Neuronal stem cell (in vitro differentiated cells): Measurements from ENCODE around the gene HS2ST1.

Source experiments
- DNase-seq: peaks from one replicate; pipeline ENCODE4 v3.0.0-alpha.2; 2013; ENCODE audit warnings: low spot score
- H2AFZ ChIP-seq: one replicate; pipeline ENCODE4 v1.6.1; 2013; ENCODE audit warnings: mild to moderate bottlenecking, low read length, inconsistent platforms
- H2AK5ac ChIP-seq: 2 replicates; pipeline ENCODE4 v1.6.1; 2013; ENCODE audit warnings: low read depth, mild to moderate bottlenecking, inconsistent platforms, low read length, moderate library complexity, mixed read lengths
- H2BK120ac ChIP-seq: 2 replicates; pipeline ENCODE4 v1.6.1; 2013; ENCODE audit warnings: low read depth, mild to moderate bottlenecking, inconsistent platforms, low read length, moderate library complexity, mixed read lengths
- H2BK12ac ChIP-seq: one replicate; pipeline ENCODE4 v1.6.1; 2013; ENCODE audit warnings: low read length, inconsistent platforms
- H2BK15ac ChIP-seq: 2 replicates; pipeline ENCODE4 v1.6.1; 2013; ENCODE audit warnings: mild to moderate bottlenecking, low read length, inconsistent platforms, mixed read lengths
- H2BK5ac ChIP-seq: one replicate; pipeline ENCODE4 v1.6.1; 2013; ENCODE audit warnings: inconsistent platforms, mild to moderate bottlenecking, low read length, moderate library complexity
- H3K14ac ChIP-seq: one replicate; pipeline ENCODE4 v1.6.1; 2013; ENCODE audit warnings: low read length, inconsistent platforms
- H3K18ac ChIP-seq: 2 replicates; pipeline ENCODE4 v1.6.1; 2013; ENCODE audit warnings: low read length, inconsistent platforms
- H3K23ac ChIP-seq: 2 replicates; pipeline ENCODE4 v1.6.1; 2013; ENCODE audit warnings: low read depth, mild to moderate bottlenecking, mixed read lengths, low read length, inconsistent platforms; ENCODE audit not compliant: poor library complexity
- H3K27ac ChIP-seq: replicated peaks from 3 replicates; pipeline ENCODE4 v1.5.1; 2013; ENCODE audit warnings: low read length, inconsistent platforms
- H3K27me3 ChIP-seq, 3 experiments: 2 replicates each; pipeline ENCODE4 v1.6.1; 2013; ENCODE audit warnings: low read length in 3 of 3, mild to moderate bottlenecking in 2 of 3, inconsistent platforms in 1 of 3, low read depth in 1 of 3, mixed read lengths in 1 of 3, moderate library complexity in 1 of 3; ENCODE audit not compliant: control insufficient read depth in 3 of 3, insufficient read depth in 3 of 3
- H3K36me3 ChIP-seq, 2 donors: replicated peaks in 1 of 2; 2 replicates each; pipeline ENCODE4 v1.6.1; 2013; ENCODE audit warnings: low read length in 2 of 2; ENCODE audit not compliant: control insufficient read depth in 2 of 2, insufficient read depth in 2 of 2
- H3K4ac ChIP-seq: 2 replicates; pipeline ENCODE4 v1.6.1; 2013; ENCODE audit warnings: inconsistent platforms, mild to moderate bottlenecking, low read length, moderate library complexity
- H3K4me1 ChIP-seq, 2 donors: 1 replicate in 1 of 2; 2 replicates in 1 of 2; pipeline ENCODE4 v1.6.1; 2013; ENCODE audit warnings: low read length in 2 of 2, low read depth in 1 of 2; ENCODE audit not compliant: control insufficient read depth in 2 of 2, insufficient read depth in 1 of 2
- H3K4me2 ChIP-seq: one replicate; pipeline ENCODE4 v1.6.1; 2013; ENCODE audit warnings: mild to moderate bottlenecking, low read length, inconsistent platforms; ENCODE audit not compliant: insufficient read depth, poor library complexity, severe bottlenecking
- H3K4me3 ChIP-seq, 2 donors: 2 replicates each; pipeline ENCODE4 v1.5.1; 2013; ENCODE audit warnings: low read length in 2 of 2, mild to moderate bottlenecking in 2 of 2, inconsistent platforms in 1 of 2, moderate library complexity in 1 of 2
- H3K79me1 ChIP-seq: one replicate; pipeline ENCODE4 v1.6.1; 2013; ENCODE audit warnings: low read depth, mild to moderate bottlenecking, inconsistent platforms, low read length, moderate library complexity
- H3K9ac ChIP-seq: one replicate; pipeline ENCODE4 v1.6.1; 2013; ENCODE audit warnings: mild to moderate bottlenecking, low read depth, low read length, inconsistent platforms; ENCODE audit not compliant: poor library complexity
- H3K9me3 ChIP-seq, 2 donors: replicated peaks in 1 of 2; 2 replicates each; pipeline versions ENCODE3 to v1.6.1; 2013; ENCODE audit warnings: low read length in 2 of 2, mild to moderate bottlenecking in 2 of 2, inconsistent platforms in 1 of 2, low read depth in 1 of 2, mixed read lengths in 1 of 2, moderate library complexity in 1 of 2; ENCODE audit not compliant: control insufficient read depth in 2 of 2, insufficient read depth in 1 of 2
- H4K8ac ChIP-seq: one replicate; pipeline ENCODE4 v1.6.1; 2013; ENCODE audit warnings: low read depth, mild to moderate bottlenecking, inconsistent platforms, low read length, moderate library complexity
- H4K91ac ChIP-seq: one replicate; pipeline ENCODE4 v1.6.1; 2013; ENCODE audit warnings: low read length, low read depth, mild to moderate bottlenecking, inconsistent platforms; ENCODE audit not compliant: poor library complexity
- WGBS, 2 donors: extraction: QIAGEN DNeasy Blood & Tissue Kit; methylation state at CpG; one replicate each; pipeline ENCODE4 v1.1.7; 2013; ENCODE audit warnings: missing lambda C conversion rate in 2 of 2, mixed read lengths in 1 of 2; ENCODE audit not compliant: insufficient read length in 2 of 2, insufficient replicate concordance in 1 of 2; ENCODE audit errors: extremely low coverage in 2 of 2; 5-methylcytosine and 5-hydroxymethylcytosine counted together

The HS2ST1 gene

DNA sequence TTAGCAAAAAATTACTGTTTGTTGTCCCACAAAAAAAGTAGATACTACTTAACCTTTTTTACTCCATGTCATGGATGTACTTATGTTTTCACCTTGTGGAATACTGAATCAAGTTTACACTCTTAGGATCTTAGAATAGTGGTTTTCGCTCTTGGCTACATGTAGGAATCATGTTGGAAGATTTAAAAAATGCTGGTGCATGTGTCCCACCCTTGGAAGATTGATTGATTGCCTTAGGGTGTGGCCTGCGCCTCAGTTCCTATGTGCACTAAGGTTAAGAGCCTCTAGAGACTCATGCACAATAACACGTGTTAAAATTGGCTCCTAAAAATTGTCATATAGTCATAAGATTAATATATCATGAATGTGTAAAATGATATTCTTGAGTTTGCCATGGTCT lies 25.0 kb downstream of the HS2ST1 start:
- Histone ChIP-seq H2BK5ac (no peak overlapping the region), H3K4ac (no peak overlapping the region), H2BK120ac (no peak overlapping the region), H3K79me1 (no peaks in the 10 kb centered on the region), H3K9me3 (no peaks in the 10 kb centered on the region), H2AFZ (no peak overlapping the region), H2BK12ac (no peak overlapping the region), H3K4me3 (no peak overlapping the region), H2BK15ac (no peak overlapping the region), H4K8ac (no peak overlapping the region), H3K9ac (no peak overlapping the region), H3K14ac (no peak overlapping the region), H3K27me3 (no peaks in the 10 kb centered on the region), H4K91ac (no peak overlapping the region), H3K36me3 (no peaks in the 10 kb centered on the region), H3K4me2 (no peak overlapping the region), H3K4me1 (no peaks in the 10 kb centered on the region), H3K23ac (no peak overlapping the region), H2AK5ac (no peak overlapping the region), H3K18ac (no peak overlapping the region), H3K27ac (no peak overlapping the region)
- no CpG with 5 or more reads among the region's 3 CpGs for WGBS, 2 donors
- DNase-seq = no peak

DNA sequence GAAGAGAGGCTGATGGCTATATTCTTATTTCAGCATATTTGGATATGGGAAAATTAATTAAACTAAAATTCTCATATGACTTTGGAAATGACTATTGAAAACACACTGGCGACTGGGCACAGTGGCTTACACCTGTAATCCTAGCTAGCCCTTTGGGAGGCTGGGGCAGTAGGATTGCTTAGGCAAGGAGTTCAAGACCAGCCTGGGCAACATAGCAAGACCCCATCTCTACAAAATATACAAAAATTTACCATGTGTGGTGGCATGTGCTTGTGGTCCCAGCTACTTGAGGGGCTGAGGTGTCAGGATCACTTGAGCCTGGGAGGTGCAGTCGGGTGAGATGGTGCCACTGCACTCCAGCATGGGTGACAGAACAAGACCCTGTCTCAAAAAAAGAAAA lies 26.2 kb downstream of the HS2ST1 start:
- H3K4me3 ChIP-seq = no peak overlapping the region
- H4K91ac ChIP-seq = no peak overlapping the region
- H3K4ac ChIP-seq = no peak overlapping the region
- no peak overlapping the region for H3K9ac ChIP-seq
- H2BK15ac ChIP-seq = no peak overlapping the region
- no peak overlapping the region for H2AFZ ChIP-seq
- H2BK12ac ChIP-seq = no peak overlapping the region
- H4K8ac ChIP-seq = no peak overlapping the region
- H3K4me1 ChIP-seq = no peaks in the 10 kb centered on the region
- no peak overlapping the region for H2BK120ac ChIP-seq
- H3K14ac ChIP-seq = no peak overlapping the region
- no peaks in the 10 kb centered on the region for H3K36me3 ChIP-seq
- H3K9me3 ChIP-seq = no peaks in the 10 kb centered on the region
- no peak overlapping the region for H3K4me2 ChIP-seq
- no peaks in the 10 kb centered on the region for H3K27me3 ChIP-seq
- H2BK5ac ChIP-seq = no peak overlapping the region
- no peaks in the 10 kb centered on the region for H3K79me1 ChIP-seq
- H3K23ac ChIP-seq = no peak overlapping the region
- no peak for DNase-seq
- H3K18ac ChIP-seq = no peak overlapping the region
- no peak overlapping the region for H3K27ac ChIP-seq
- no peak overlapping the region for H2AK5ac ChIP-seq
- no CpG with 5 or more reads among the region's 2 CpGs for WGBS, 2 donors

DNA sequence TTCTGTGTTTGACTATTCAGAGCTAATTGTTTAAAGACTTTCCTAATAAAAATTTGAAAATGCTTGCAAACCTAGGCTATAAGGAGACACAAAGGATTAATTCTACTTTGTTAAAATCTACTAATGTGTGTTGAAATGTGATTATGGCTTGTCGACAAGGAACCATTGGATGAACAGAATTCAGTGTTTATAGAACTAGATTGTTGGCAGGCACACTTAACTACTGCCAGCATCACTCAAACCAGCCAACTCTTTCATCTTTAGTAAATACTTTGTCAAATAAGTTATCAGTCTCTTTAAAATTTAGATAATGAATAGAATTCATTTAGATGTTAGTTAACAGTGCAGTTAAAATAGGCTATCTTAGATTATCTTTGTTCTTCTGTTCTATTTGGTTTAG lies 27.6 kb downstream of the HS2ST1 start:
- peaks cover 0 to 4% of the 10 kb centered on the region in 2 donors for H3K4me1 ChIP-seq
- H2BK12ac ChIP-seq = no peak overlapping the region
- H3K9ac ChIP-seq = no peak overlapping the region
- no peak overlapping the region for H2AK5ac ChIP-seq
- no peaks in the 10 kb centered on the region for H3K79me1 ChIP-seq
- no peak overlapping the region for H3K4me2 ChIP-seq
- no peak overlapping the region for H3K18ac ChIP-seq
- no peak overlapping the region for H4K8ac ChIP-seq
- no peak for DNase-seq
- H2AFZ ChIP-seq = no peak overlapping the region
- H3K27ac ChIP-seq = no peak overlapping the region
- no peak overlapping the region for H2BK120ac ChIP-seq
- H3K4me3 ChIP-seq = no peak overlapping the region
- WGBS, 2 donors = no CpG with 5 or more reads among the region's 1 CpG
- H3K4ac ChIP-seq = no peak overlapping the region
- H2BK15ac ChIP-seq = no peak overlapping the region
- no peaks in the 10 kb centered on the region for H3K27me3 ChIP-seq
- no peak overlapping the region for H3K14ac ChIP-seq
- H3K23ac ChIP-seq = no peak overlapping the region
- H3K36me3 ChIP-seq = no peaks in the 10 kb centered on the region
- H2BK5ac ChIP-seq = no peak overlapping the region
- H3K9me3 ChIP-seq = no peaks in the 10 kb centered on the region
- no peak overlapping the region for H4K91ac ChIP-seq

DNA sequence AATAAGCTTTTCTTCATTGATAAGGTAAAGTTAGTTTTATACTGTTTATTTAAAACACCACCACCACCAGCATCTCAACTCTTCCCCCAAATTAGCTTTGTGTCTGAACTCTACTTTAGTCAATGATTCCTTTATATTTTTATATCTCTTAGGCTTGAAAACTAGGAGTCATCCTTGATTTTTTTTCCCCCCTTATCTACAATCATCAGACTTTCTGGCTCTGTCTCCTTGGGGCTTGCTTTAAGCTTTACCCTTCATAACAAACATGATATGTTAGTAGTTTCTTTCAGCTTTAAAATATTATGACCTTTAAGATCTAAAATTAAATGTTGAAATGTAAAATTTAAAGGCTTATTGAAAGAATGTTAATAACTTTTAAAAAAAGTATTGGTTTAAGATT lies 28.3 kb downstream of the HS2ST1 start:
- H3K79me1 ChIP-seq = no peaks in the 10 kb centered on the region
- no peak overlapping the region for H2AK5ac ChIP-seq
- H3K4me2 ChIP-seq = no peak overlapping the region
- no peak overlapping the region for H4K8ac ChIP-seq
- no peak overlapping the region for H2BK5ac ChIP-seq
- no peak overlapping the region for H3K18ac ChIP-seq
- H2BK15ac ChIP-seq = no peak overlapping the region
- H3K14ac ChIP-seq = no peak overlapping the region
- no peak overlapping the region for H3K27ac ChIP-seq
- no peak overlapping the region for H2AFZ ChIP-seq
- H2BK12ac ChIP-seq = no peak overlapping the region
- no peak overlapping the region for H3K4ac ChIP-seq
- no peaks in the 10 kb centered on the region for H3K27me3 ChIP-seq
- no peak overlapping the region for H4K91ac ChIP-seq
- no peak overlapping the region for H2BK120ac ChIP-seq
- H3K23ac ChIP-seq = no peak overlapping the region
- no peaks in the 10 kb centered on the region for H3K9me3 ChIP-seq
- H3K4me1 ChIP-seq = peaks cover 0 to 6% of the 10 kb centered on the region in 2 donors
- no peak for DNase-seq
- H3K36me3 ChIP-seq = no peaks in the 10 kb centered on the region
- H3K4me3 ChIP-seq = no peak overlapping the region
- no peak overlapping the region for H3K9ac ChIP-seq
